ENCODE measurements around the gene CDC16. TPM values are rescaled to one million over a fixed set of nuclear protein-coding genes. Genes with fewer than 3 reads are reported as not detected.

CDC16 gene
- total RNA-seq, 4 donors from 2014 or later = 40.1 to 53.1 (median 47.4) TPM

GRCh38 chr13:114230575-114230974 is 4.1 kb upstream of the CDC16 start:
- TF ChIP-seq POLR2AphosphoS5 (IDR thresholded peaks at IDR 0.05) (no peak), POLR2A (IDR thresholded peaks at IDR 0.05) (no peak), CTCF (IDR thresholded peaks at IDR 0.05) (no peak), EP300 (IDR thresholded peaks at IDR 0.05) (no peak)
- no peaks in the 10 kb centered on the region for H3K36me3 ChIP-seq
- ATAC-seq = no peak
- H3K27me3 ChIP-seq = peaks cover 29% of the 10 kb centered on the region
- H3K4me3 ChIP-seq = no peak overlapping the region
- H3K4me1 ChIP-seq = peaks cover 0 to 25% (median 4%) of the 10 kb centered on the region in 3 donors
- 30 to 35% methylated on average over 3 of the region's 3 CpGs for WGBS, 2 donors (ENCODE audit: low coverage in 1 of 2)
- no peaks in the 10 kb centered on the region for H3K9me3 ChIP-seq
- H3K27ac ChIP-seq = no peak overlapping the region

GRCh38 chr13:114231886-114232285 is 2.8 kb upstream of the CDC16 start:
- H3K4me3 ChIP-seq = no peak overlapping the region
- H3K27ac ChIP-seq = no peak overlapping the region
- H3K4me1 ChIP-seq = peaks cover 0 to 25% (median 7%) of the 10 kb centered on the region in 3 donors
- ATAC-seq = no peak
- peaks cover 28% of the 10 kb centered on the region for H3K27me3 ChIP-seq
- 73 to 78% methylated on average over 5 to 6 of the region's 8 CpGs for WGBS, 2 donors (ENCODE audit: low coverage in 1 of 2)
- no peak for TF ChIP-seq CTCF (IDR thresholded peaks at IDR 0.05)
- TF ChIP-seq POLR2A (IDR thresholded peaks at IDR 0.05) = no peak
- no peak for TF ChIP-seq EP300 (IDR thresholded peaks at IDR 0.05)
- TF ChIP-seq POLR2AphosphoS5 (IDR thresholded peaks at IDR 0.05) = no peak
- peaks cover 0 to 4% of the 10 kb centered on the region in 2 donors for H3K36me3 ChIP-seq
- H3K9me3 ChIP-seq = no peaks in the 10 kb centered on the region

- Histone ChIP-seq H3K27ac (peak overlapping the region; percentile 70 to 92 (median 82)), H3K27me3 (peaks cover 6% of the 10 kb centered on the region), H3K36me3 (peaks cover 0 to 27% of the 10 kb centered on the region in 2 donors), H3K9me3 (no peaks in the 10 kb centered on the region), H3K4me1 (peaks cover 0 to 27% (median 7%) of the 10 kb centered on the region in 3 donors), H3K4me3 (peak overlapping the region; percentile 74 to 86)
- TF ChIP-seq EP300 (IDR thresholded peaks at IDR 0.05) = no peak
- TF ChIP-seq POLR2A (IDR thresholded peaks at IDR 0.05) = no peak
- TF ChIP-seq CTCF (IDR thresholded peaks at IDR 0.05) = no peak
- no peak for TF ChIP-seq POLR2AphosphoS5 (IDR thresholded peaks at IDR 0.05)
- 50 to 52% methylated on average over 3 of the region's 4 CpGs for WGBS, 2 donors (ENCODE audit: low coverage in 1 of 2)
- ATAC-seq = no peak
These were observed 442 bp upstream of the CDC16 start for GRCh38 chr13:114234266-114234644.

- Histone ChIP-seq H3K36me3 (peaks cover 0 to 42% of the 10 kb centered on the region in 2 donors), H3K4me3 (peak overlapping the region; percentile 74 to 86), H3K27me3 (no peaks in the 10 kb centered on the region), H3K4me1 (peaks cover 0 to 27% (median 7%) of the 10 kb centered on the region in 3 donors), H3K27ac (peak overlapping the region in 3 of 4 donors; percentile 76 to 92 (median 87)), H3K9me3 (no peaks in the 10 kb centered on the region)
- ATAC-seq = no peak
- 8 to 10% methylated on average over 9 to 10 of the region's 10 CpGs for WGBS, 2 donors (ENCODE audit: low coverage in 1 of 2)
- no peak for TF ChIP-seq EP300 (IDR thresholded peaks at IDR 0.05)
- TF ChIP-seq POLR2A (IDR thresholded peaks at IDR 0.05) = no peak
- no peak for TF ChIP-seq POLR2AphosphoS5 (IDR thresholded peaks at IDR 0.05)
- TF ChIP-seq CTCF (IDR thresholded peaks at IDR 0.05) = no peak
These were observed 1.0 kb downstream of the CDC16 start for GRCh38 chr13:114235697-114236096.

GRCh38 chr13:114236227-114236626 is 1.5 kb downstream of the CDC16 start:
- H3K36me3 ChIP-seq = peaks cover 0 to 47% of the 10 kb centered on the region in 2 donors
- peak overlapping the region in 1 of 2 donors; percentile 74 for H3K4me3 ChIP-seq
- no peaks in the 10 kb centered on the region for H3K27me3 ChIP-seq
- TF ChIP-seq EP300 (IDR thresholded peaks at IDR 0.05) = no peak
- TF ChIP-seq CTCF (IDR thresholded peaks at IDR 0.05) = no peak
- no peak for TF ChIP-seq POLR2AphosphoS5 (IDR thresholded peaks at IDR 0.05)
- TF ChIP-seq POLR2A (IDR thresholded peaks at IDR 0.05) = no peak
- WGBS, 2 donors (ENCODE audit: low coverage in 1 of 2) = 54 to 60% methylated on average over 4 of the region's 4 CpGs
- H3K27ac ChIP-seq = peak overlapping the region in 1 of 4 donors; percentile 87
- no peak for ATAC-seq
- H3K9me3 ChIP-seq = no peaks in the 10 kb centered on the region
- peaks cover 0 to 27% (median 7%) of the 10 kb centered on the region in 3 donors for H3K4me1 ChIP-seq

Data from gastroesophageal sphincter (tissue), 4 donors.